Sigmoid colon (tissue), 7 donors: ENCODE results near the gene MKNK2. TPM values are rescaled to one million over a fixed set of nuclear protein-coding genes. Genes with fewer than 3 reads are reported as not detected.
A peak's percentile ranks its signal among the peaks of the same experiment; 100 is the strongest.

Experiments used
- DNase-seq: peaks from one replicate; pipeline ENCODE4 v3.0.0-alpha.2; 2019
- H3K27ac ChIP-seq, 4 donors: fragments of 200-600 bp; sonication (generic); one replicate each; pipeline ENCODE4 v1.5.1; 2016 to 2019; ENCODE audit warnings: mild to moderate bottlenecking in 1 of 4
- H3K27me3 ChIP-seq, 3 donors: fragments of 200-600 bp; sonication (generic); one replicate each; pipeline ENCODE4 v1.5.1; 2019; ENCODE audit warnings: mild to moderate bottlenecking in 1 of 3
- H3K36me3 ChIP-seq, 4 donors: fragments of 200-600 bp; sonication (generic); one replicate each; pipeline ENCODE4 v1.5.1; 2016 to 2019
- H3K4me1 ChIP-seq, 4 donors: fragments of 200-600 bp; sonication (generic); one replicate each; pipeline ENCODE4 v1.5.1; 2017 to 2019
- H3K4me3 ChIP-seq, 4 donors: fragments of 200-600 bp; sonication (generic); one replicate each; pipeline ENCODE4 v1.5.1; 2017 to 2019; ENCODE audit warnings: mild to moderate bottlenecking in 2 of 4, moderate library complexity in 1 of 4
- H3K9me3 ChIP-seq, 4 donors: fragments of 200-600 bp in 3 of 4; sonication (generic) in 3 of 4; one replicate each; pipeline versions ENCODE4 v1.5.1 to v1.6.1; 2013 to 2019
- EP300 ChIP-seq, 4 donors: sonication (generic); formaldehyde crosslinking; IDR thresholded peaks; one replicate each; pipeline ENCODE4 v1.6.1; 2017; ENCODE audit warnings: antibody characterized with exemption in 4 of 4
- POLR2A ChIP-seq, 2 donors: fragments of 450-650 bp; IDR thresholded peaks; one replicate each; pipeline ENCODE4 v1.6.1; 2016; ENCODE audit warnings: antibody characterized with exemption in 2 of 2, mild to moderate bottlenecking in 2 of 2, moderate library complexity in 2 of 2
- POLR2AphosphoS5 ChIP-seq, 4 donors: sonication (generic); formaldehyde crosslinking; IDR thresholded peaks; one replicate each; pipeline ENCODE4 v1.6.1; 2017; ENCODE audit warnings: antibody characterized with exemption in 4 of 4
- WGBS, 2 donors: extraction: QIAGEN DNeasy Blood & Tissue Kit; methylation state at CpG; one replicate each; pipeline ENCODE4 v1.1.7; 2013; 5-methylcytosine and 5-hydroxymethylcytosine counted together
- intact Hi-C: fragments of 100-400 bp; cut with DNase I; formaldehyde crosslinking; loops from one replicate; pipeline ENCODE4 v1.15.1; 2023
- polyA plus RNA-seq, 3 donors: library from polyadenylated mRNA; stranded (reverse); fragments of 200-250 nt; gene quantifications; one replicate each; pipeline ENCODE4 v1.2.3, GENCODE V29; 2013
- total RNA-seq, 4 donors: library from RNA; depleted of rRNA; stranded (reverse); fragments of >200 nt; gene quantifications; one replicate each; pipeline ENCODE4 v1.1.0, GENCODE V29; 2016
- TF ChIP-seq, protein P1 (sequence below), 4 experiments: fragments of 450-650 bp in 3 of 4; fragments of 200-600 bp in 1 of 4; IDR thresholded peaks; one replicate each; pipeline ENCODE4 v1.5.1; 2016 to 2019; ENCODE audit warnings: antibody characterized with exemption in 4 of 4, mild to moderate bottlenecking in 3 of 4, moderate library complexity in 2 of 4
- donor health status: healthy with polysubstance abuse.
- donor health status: Bipolar disorder and iron deficiency.
- donor health status: healthy.

Gene MKNK2
- total and polyA plus RNA-seq, 7 donors, result 83.1 to 157 (median 121) TPM

DNA sequence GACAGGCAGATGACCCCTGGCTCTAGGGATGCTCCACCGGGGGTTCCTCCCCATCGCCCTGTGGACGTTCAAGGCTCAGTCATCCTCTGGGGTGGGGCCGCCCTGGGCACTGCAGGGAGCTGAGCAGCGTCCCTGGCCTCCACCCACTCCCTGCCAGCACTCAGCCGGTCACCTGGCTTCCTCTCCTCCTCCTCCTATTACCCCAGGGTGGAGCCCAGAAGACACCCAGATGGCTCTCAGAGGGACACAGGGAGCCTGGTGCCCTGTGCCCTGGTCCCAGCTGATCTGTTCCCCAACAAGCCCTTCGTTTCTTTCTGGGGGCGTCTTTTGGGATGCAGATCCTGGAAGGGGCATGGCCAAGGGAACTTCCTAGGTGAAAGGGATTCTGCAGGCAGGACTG, 3.7 kb upstream of the MKNK2 start:
- Histone ChIP-seq H3K4me3 (no peak overlapping the region), H3K36me3 (no peaks in the 10 kb centered on the region), H3K27me3 (no peaks in the 10 kb centered on the region), H3K4me1 (peaks cover 0 to 54% (median 53%) of the 10 kb centered on the region in 4 donors), H3K27ac (peak overlapping the region; percentile 59 to 100 (median 100)), H3K9me3 (no peaks in the 10 kb centered on the region)
- no peak for DNase-seq
- no peak for TF ChIP-seq EP300 (IDR thresholded peaks at IDR 0.05)
- peak in 1 of 2 donors; percentile 21 for TF ChIP-seq POLR2A (IDR thresholded peaks at IDR 0.05)
- 20 to 62% methylated on average over 8 of the region's 8 CpGs for WGBS, 2 donors
- intact Hi-C loops, result no loop called here

DNA sequence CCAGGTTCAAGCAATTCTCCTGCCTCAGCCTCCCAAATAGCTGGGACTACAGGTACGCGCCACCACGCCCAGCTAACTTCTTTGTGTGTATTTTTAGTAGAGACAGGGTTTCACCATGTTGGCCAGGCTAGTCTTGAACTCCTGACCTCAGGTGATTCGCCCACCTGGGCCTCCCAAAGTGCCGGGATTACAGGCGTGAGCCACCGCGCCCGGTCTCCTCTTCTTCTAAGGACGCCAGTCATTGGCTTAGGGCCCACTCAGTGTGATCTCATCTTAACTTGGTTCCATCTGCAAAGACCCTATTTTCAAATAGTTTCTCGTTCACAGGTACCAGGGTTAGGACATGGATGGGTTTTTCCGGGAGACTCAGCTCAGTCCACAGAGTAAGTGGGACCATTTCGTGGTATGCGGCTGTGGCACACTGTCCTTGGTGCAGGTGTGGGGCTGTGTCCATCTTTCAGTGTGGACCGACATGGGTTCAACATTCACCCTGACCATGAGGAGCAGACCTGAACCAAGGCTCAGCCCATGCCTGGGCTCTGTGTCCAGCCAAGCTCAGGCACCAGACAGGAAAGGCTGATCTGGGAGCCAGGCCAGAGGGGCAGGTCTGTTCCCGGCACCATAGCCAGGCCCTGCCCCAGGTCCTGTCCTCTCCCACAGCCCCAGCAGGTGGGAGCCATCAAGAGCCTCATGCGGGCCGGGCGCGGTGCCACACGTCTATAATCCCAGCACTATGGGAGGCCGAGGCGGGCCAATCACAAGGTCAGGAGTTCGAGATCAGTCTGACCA, 2.8 kb upstream of the MKNK2 start:
- H3K27me3 ChIP-seq, result no peaks in the 10 kb centered on the region
- peak; percentile 93 for DNase-seq
- H3K9me3 ChIP-seq, result no peaks in the 10 kb centered on the region
- intact Hi-C loops, result no loop called here
- peaks cover 0 to 5% (median 0%) of the 10 kb centered on the region in 4 donors for H3K36me3 ChIP-seq
- TF ChIP-seq, protein P1, sequence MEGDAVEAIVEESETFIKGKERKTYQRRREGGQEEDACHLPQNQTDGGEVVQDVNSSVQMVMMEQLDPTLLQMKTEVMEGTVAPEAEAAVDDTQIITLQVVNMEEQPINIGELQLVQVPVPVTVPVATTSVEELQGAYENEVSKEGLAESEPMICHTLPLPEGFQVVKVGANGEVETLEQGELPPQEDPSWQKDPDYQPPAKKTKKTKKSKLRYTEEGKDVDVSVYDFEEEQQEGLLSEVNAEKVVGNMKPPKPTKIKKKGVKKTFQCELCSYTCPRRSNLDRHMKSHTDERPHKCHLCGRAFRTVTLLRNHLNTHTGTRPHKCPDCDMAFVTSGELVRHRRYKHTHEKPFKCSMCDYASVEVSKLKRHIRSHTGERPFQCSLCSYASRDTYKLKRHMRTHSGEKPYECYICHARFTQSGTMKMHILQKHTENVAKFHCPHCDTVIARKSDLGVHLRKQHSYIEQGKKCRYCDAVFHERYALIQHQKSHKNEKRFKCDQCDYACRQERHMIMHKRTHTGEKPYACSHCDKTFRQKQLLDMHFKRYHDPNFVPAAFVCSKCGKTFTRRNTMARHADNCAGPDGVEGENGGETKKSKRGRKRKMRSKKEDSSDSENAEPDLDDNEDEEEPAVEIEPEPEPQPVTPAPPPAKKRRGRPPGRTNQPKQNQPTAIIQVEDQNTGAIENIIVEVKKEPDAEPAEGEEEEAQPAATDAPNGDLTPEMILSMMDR (IDR thresholded peaks at IDR 0.05), result no peak
- TF ChIP-seq EP300 (IDR thresholded peaks at IDR 0.05) (no peak), POLR2AphosphoS5 (IDR thresholded peaks at IDR 0.05) (peak; percentile 15 to 65 (median 54)), POLR2A (IDR thresholded peaks at IDR 0.05) (no peak)
- peak overlapping the region; percentile 59 to 100 (median 100) for H3K27ac ChIP-seq
- H3K4me1 ChIP-seq, result peaks cover 0 to 53% (median 52%) of the 10 kb centered on the region in 4 donors
- 60 to 76% methylated on average over 24 of the region's 24 CpGs for WGBS, 2 donors
- H3K4me3 ChIP-seq, result no peak overlapping the region

DNA sequence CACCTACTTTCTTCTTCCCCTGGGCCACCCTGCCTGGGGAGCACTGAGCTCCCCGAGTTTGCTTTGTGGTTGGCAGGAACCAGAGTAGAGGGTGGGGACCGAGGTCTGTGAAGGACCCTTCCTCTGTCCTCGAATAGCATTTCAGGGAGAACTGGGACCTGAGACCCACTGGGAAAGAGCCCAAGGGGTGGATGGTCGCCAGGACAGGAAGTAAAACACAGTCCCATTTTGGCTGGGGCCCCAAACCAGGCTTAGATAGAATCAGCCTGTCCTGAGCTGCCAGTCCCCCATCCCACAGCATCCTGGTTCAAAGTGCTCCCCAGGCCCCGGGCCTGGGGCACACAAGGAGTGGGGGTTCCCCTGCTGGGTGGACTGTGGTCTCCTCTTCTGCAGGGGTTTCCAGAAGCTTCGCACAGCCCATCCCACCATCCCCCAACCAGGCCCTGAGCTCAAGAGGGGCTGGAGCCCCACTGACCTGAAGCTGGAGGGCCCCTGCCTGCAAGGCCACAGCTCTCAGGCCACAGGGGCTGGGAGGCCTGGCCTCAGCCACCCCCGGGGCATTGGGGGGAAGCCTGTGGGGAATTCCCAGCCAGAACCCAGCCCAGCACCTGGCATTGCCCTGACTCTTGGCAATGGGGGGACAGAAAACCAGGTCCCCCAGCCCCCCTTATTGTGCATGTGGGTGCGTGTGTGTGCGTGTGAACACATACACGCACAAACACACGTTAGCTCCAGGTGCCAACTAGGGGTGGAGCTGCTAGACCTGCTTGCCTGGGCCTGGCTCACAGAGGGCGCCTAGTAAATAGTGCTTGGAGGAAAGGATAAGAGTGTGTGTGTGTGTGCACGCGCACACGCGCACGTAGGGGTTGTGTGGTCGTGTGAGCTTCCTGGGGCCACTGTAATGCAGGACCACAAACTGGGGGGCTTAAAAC, 995 bp upstream of the MKNK2 start:
- Histone ChIP-seq H3K27ac (peak overlapping the region; percentile 91 to 99 (median 96)), H3K36me3 (peaks cover 0 to 8% (median under 1%) of the 10 kb centered on the region in 4 donors), H3K27me3 (no peaks in the 10 kb centered on the region), H3K4me1 (peaks cover 0 to 64% (median 61%) of the 10 kb centered on the region in 4 donors), H3K4me3 (peak overlapping the region; percentile 19 to 100 (median 80)), H3K9me3 (no peaks in the 10 kb centered on the region)
- TF ChIP-seq, protein P1 (IDR thresholded peaks at IDR 0.05), result no peak
- TF ChIP-seq POLR2AphosphoS5 (IDR thresholded peaks at IDR 0.05), result no peak
- no peak for TF ChIP-seq EP300 (IDR thresholded peaks at IDR 0.05)
- no peak for TF ChIP-seq POLR2A (IDR thresholded peaks at IDR 0.05)
- intact Hi-C loops, result no loop called here
- 17 to 32% methylated on average over 18 of the region's 18 CpGs for WGBS, 2 donors
- peak; percentile 92 for DNase-seq

DNA sequence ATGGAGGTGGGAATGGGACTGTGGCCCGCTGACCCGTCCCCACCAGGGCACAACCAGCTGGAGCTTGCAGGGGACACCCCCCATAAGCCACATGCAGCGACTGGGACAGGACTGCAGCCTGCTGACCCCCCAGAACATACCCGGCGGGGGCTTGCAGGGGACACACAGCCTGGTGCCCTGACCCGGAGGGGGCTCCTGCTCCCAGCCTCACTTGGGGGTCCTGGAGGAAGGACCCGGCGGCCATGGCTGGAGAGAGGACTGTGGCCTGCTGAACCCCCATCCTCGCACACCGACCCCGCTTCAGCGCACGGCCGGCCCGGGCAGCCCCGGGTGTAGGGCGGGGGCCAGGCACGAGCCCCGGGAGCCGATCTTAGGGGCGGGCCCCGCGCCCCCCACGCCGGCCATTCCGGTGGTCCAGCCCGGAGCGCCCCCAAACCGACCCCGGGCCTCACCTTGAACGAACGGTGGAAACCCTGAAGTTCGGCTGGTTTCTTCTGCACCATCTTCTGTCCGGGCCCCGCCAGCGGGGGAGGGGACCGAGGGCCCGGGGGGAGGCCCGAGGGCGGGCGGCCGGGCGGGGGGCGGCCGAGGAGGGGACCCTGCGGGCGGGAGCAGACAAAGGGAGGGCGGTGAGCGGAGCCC, 574 bp downstream of the MKNK2 start:
- DNase-seq, result no peak
- H3K36me3 ChIP-seq, result peaks cover 12 to 22% (median 16%) of the 10 kb centered on the region in 4 donors
- peak overlapping the region; percentile 76 to 100 (median 89) for H3K4me3 ChIP-seq
- H3K4me1 ChIP-seq, result peaks cover 0 to 64% (median 61%) of the 10 kb centered on the region in 4 donors
- H3K27ac ChIP-seq, result peak overlapping the region; percentile 91 to 99 (median 96)
- H3K9me3 ChIP-seq, result no peaks in the 10 kb centered on the region
- WGBS, 2 donors, result 1% methylated on average over 49 of the region's 49 CpGs
- H3K27me3 ChIP-seq, result no peaks in the 10 kb centered on the region
- peak in 1 of 2 donors; percentile 4 for TF ChIP-seq POLR2A (IDR thresholded peaks at IDR 0.05)
- TF ChIP-seq EP300 (IDR thresholded peaks at IDR 0.05), result no peak
- TF ChIP-seq, protein P1 (IDR thresholded peaks at IDR 0.05), result no peak
- TF ChIP-seq POLR2AphosphoS5 (IDR thresholded peaks at IDR 0.05), result no peak
- intact Hi-C loops, result no loop called here
